ENCODE data around the gene TOMM40. TPM values are rescaled to one million over a fixed set of nuclear protein-coding genes. Genes with fewer than 3 reads are reported as not detected.

The TOMM40 gene
- total and polyA plus RNA-seq, 9 of the 15 experiments (the other 6 are each of a cell fraction or from before 2014, with no cell fraction given), result 0.89 to 290 (median 160) TPM

DNA sequence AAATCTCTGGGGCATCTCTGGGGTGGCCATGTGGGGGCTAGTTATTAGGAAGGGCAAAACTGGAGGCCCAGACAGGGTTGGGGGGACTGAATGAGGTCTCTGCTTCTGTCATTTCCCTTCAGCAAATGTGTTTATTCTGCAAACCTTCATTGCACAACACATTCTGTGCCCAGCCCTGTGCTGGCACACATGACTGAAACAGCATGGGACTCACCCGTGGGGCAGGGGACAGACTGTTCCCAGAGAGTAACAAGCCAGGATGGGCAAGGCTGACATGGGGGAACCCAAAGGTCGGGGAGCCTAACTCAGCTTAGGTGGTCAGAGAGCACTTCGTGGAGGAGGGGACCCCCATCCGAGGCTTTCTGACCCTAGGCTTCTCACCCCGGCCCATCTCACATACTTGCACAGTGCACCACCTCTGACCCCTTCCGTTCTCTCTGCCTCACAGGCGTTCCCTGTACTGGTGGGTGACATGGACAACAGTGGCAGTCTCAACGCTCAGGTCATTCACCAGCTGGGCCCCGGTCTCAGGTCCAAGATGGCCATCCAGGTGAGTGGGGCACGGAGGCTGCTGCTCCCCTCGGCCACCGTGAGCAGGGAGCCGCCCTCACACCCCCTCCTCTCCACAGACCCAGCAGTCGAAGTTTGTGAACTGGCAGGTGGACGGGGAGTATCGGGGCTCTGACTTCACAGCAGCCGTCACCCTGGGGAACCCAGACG is 2.4 kb downstream of the TOMM40 start (continued):
- TF ChIP-seq, protein P1, sequence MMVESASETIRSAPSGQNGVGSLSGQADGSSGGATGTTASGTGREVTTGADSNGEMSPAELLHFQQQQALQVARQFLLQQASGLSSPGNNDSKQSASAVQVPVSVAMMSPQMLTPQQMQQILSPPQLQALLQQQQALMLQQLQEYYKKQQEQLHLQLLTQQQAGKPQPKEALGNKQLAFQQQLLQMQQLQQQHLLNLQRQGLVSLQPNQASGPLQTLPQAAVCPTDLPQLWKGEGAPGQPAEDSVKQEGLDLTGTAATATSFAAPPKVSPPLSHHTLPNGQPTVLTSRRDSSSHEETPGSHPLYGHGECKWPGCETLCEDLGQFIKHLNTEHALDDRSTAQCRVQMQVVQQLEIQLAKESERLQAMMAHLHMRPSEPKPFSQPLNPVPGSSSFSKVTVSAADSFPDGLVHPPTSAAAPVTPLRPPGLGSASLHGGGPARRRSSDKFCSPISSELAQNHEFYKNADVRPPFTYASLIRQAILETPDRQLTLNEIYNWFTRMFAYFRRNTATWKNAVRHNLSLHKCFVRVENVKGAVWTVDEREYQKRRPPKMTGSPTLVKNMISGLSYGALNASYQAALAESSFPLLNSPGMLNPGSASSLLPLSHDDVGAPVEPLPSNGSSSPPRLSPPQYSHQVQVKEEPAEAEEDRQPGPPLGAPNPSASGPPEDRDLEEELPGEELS (CRISPR knock-in tag; IDR thresholded peaks at IDR 0.05; ENCODE audit: borderline replicate concordance), result no peak

DNA sequence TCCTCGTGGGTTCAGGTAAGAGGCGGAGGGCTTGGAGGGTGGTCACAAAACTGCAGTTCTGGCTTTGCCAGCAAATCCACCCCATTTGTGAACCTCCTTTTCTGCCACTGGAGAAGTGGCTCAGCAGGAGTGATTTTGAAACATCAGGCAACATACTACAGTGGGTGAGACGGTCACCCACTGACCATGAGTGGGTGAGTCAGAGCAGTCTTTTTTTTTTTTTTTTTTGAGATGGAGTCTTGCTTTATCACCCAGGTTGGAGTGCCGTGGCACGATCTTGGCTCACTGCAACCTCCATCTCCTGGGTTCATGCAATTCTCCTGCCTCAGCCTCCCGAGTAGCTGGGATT is 3.0 kb downstream of the TOMM40 start:
- no peak overlapping the region for H3K4me3 ChIP-seq
- no peak for DNase-seq (ENCODE audit: extremely low read depth in 1 of 4, low spot score in 3 of 4)
- peaks cover 64% of the 10 kb centered on the region for H3K79me2 ChIP-seq (ENCODE audit: control insufficient read depth, insufficient read depth, low read length)
- H3K36me3 ChIP-seq (ENCODE audit: control insufficient read depth, insufficient read depth, low read length), result peaks cover 70% of the 10 kb centered on the region
- no peak overlapping the region for H2AFZ ChIP-seq (ENCODE audit: low read depth, low read length)
- no peaks in the 10 kb centered on the region; the same call in 1 of the 2 replicates for H3K9me3 ChIP-seq (replicated peaks; ENCODE audit: control insufficient read depth, insufficient read depth, low read depth, low read length)
- BruUV-seq (replicated peaks), result no TSS peak
- no peak overlapping the region; a peak in 1 of 4 replicates for H3K9ac ChIP-seq (ENCODE audit: insufficient read depth in 1 of 2, low read depth in 2 of 2, low read length in 2 of 2)
- no peak overlapping the region for H3K4me2 ChIP-seq (ENCODE audit: insufficient read depth, low read length)
- intact Hi-C loops (cut with micrococcal nuclease) (no loop called here), in situ Hi-C loops (cut with MboI) (loop anchor here (10.0 kb wide), 1 partner anchor 161 kb away; no protein-coding TSS in a partner anchor)
- TF ChIP-seq OTX1 (CRISPR knock-in tag; IDR thresholded peaks at IDR 0.05), result no peak
- TF ChIP-seq RBFOX2 (IDR thresholded peaks at IDR 0.05; ENCODE audit: low read depth, low read length), result peak; percentile 7; the same call in 1 of the 2 replicates
- TF ChIP-seq NFE2L1 (tag; IDR thresholded peaks at IDR 0.05; ENCODE audit: borderline replicate concordance, low read depth), result no peak
- no peak for ATAC-seq
- H3K27me3 ChIP-seq (ENCODE audit: control insufficient read depth in 2 of 2, insufficient read depth in 2 of 2, low read length in 2 of 2), result no peaks in the 10 kb centered on the region
- WGBS (ENCODE audit: insufficient coverage, low coverage, missing lambda C conversion rate), result 92% methylated on average over 6 of the region's 6 CpGs
- H3K9me1 ChIP-seq (ENCODE audit: control insufficient read depth, insufficient read depth, low read length), result peaks cover 3% of the 10 kb centered on the region
- ChIA-PET POLR2A (interaction anchor here (1.2 to 1.9 kb wide), 2 partner anchors 9 to 11 kb away, joined by 3 to 11 read pairs; partner anchors contain the start of gene APOE), CTCF (ENCODE audit: low intra/inter-chr PET ratio) (no interaction called here)
- peaks cover 6% of the 10 kb centered on the region; the same call in 1 of the 2 replicates for H4K20me1 ChIP-seq (replicated peaks; ENCODE audit: control insufficient read depth, insufficient read depth, low read length)
- no peak for FAIRE-seq
- no peak overlapping the region for H3K27ac ChIP-seq (ENCODE audit: extremely low read depth, low read depth, low read length)
- H3K4me1 ChIP-seq (replicated peaks in 1 of 2; ENCODE audit: control insufficient read depth in 2 of 2, insufficient read depth in 2 of 2, low read length in 2 of 2), result peaks cover 17 to 41% of the 10 kb centered on the region in 2 experiments

Measured in K562 (cell line).